HG03025 (cell line): ENCODE data around the gene LDLRAD2.
"Not testable (repeated sequence)": the region's sequence is repeated elsewhere in the genome, so short reads cannot be mapped to it uniquely, and the experiment has no call there.

Experiments
- ATAC-seq: cut with Tn5 transposase; IDR thresholded peaks from one replicate; pipeline ENCODE4 v1.9.1; 2021; ENCODE audit warnings: mild to moderate bottlenecking, moderate library complexity; ENCODE audit not compliant: unreplicated experiment, low FRiP score

The LDLRAD2 gene

DNA sequence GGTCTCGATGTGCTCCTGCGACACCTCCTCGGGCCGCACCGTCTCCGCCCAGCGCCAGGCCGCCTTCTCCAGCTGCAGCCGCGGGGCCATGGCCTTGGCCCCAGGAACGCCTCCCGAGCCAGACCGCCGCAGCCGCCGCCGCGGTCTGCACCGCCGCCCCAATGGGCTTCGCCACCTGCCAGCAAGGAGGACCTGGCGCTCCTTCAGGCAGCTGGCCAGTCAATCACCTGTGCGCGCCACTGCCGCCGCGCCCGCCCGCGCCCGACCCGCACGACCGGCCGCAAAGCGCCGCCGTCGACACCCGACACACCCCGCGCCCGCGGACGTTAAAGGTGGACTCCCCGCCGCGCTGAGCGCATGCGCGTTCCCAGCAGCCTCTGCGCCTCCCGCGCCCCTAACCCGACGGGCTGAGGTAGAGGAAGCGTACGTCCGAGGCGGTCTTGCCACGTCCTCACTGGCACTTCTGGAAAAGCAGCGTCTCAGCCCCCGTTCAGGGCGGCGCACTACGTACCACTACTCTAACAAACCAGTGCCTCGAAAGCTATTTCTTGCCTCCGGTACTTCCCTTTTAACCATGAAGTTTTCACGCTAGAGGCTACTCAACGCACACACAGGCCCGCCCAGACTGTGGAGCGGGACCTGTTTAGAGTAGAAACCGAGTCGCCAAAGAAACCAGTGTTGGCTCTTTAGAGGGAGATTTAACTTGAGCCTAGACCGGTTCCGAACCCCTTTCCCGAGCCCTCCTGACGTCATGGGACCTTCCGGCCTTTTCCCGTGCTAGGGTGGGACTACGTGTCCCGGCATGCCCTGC is 29.0 kb upstream of the LDLRAD2 start, which contains the start of gene USP48:
TSS of gene USP48 (minus strand) at position 282 of the 811 bp plus-strand sequence. CDS start at position 90, 192 bp downstream.
- peak; percentile 71 for ATAC-seq

GRCh38 chr1:21783679-21784603 is 28.1 kb upstream of the LDLRAD2 start:
- no peak for ATAC-seq

- ATAC-seq, result not testable (repeated sequence)
These were observed 26.3 kb upstream of the LDLRAD2 start for GRCh38 chr1:21785764-21786163.

- ATAC-seq, result no peak
These were observed 25.4 kb upstream of the LDLRAD2 start for GRCh38 chr1:21786640-21787039.

DNA sequence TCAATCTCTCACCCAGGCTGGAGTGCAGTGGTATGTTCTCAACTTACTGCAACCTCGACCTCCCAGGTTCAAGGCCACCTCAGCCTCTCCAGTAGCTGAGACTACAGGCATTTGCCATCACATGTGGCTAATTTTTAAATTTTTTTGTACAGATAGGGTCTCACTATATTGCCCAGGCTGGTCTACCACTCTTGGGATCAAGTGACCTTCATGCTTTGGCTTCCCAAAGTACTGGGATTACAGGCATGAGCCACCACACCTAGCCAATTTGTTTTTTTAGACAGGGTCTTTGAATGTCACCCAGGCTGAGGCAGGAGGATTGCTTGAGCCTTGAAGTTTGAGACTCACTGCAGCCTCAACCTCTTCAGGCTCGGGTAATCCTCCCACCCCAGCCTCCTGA is 19.0 kb upstream of the LDLRAD2 start:
- no peak for ATAC-seq

- ATAC-seq, result no peak
These were observed 17.4 kb upstream of the LDLRAD2 start for GRCh38 chr1:21794656-21795055.

- no peak for ATAC-seq
These were observed 17.0 kb upstream of the LDLRAD2 start for GRCh38 chr1:21795075-21795474.

GRCh38 chr1:21799730-21800129 is 12.3 kb upstream of the LDLRAD2 start:
- no peak for ATAC-seq

DNA sequence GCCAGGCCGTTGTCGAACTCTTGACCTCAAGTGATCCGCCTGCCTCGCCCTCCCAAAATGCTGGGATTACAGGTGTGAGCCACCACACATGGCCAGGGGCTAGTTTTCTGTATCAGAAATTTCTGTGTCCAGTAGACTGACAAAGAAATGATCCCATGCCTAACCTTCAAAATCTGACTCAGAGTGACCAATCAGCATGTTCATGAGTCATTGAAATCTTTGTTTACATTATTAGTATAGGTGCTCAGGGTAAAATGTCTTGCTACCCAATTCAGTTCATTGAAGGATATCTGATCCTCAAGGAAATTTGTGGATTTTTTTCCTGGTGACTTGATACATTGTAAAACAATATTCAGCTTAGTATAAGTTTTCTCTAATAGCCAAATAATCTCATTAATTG is 11.0 kb upstream of the LDLRAD2 start:
- ATAC-seq, result no peak

DNA sequence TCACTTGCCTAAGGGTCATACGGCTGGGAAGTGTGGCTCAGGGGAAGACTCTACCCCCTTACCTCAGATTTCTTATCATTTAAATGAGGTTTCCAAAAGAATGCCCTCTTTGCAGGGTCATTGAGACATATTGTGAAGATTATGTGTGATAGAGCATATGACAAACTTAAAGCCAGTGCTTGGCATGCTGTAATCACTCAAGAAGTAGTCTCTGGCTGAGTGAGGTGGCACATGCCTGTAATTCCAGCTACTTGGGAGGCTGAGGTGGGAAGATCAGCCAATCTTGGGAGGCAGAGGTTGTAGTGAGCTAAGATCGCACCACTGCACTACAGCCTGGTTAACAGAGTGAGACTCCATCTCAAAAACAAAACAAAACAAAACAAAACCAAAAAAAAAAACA is 7.5 kb upstream of the LDLRAD2 start:
- ATAC-seq, result no peak

GRCh38 chr1:21813542-21813941 is 1.5 kb downstream of the LDLRAD2 start:
- ATAC-seq, result no peak

GRCh38 chr1:21814241-21814918 is 2.3 kb downstream of the LDLRAD2 start:
- no peak for ATAC-seq

DNA sequence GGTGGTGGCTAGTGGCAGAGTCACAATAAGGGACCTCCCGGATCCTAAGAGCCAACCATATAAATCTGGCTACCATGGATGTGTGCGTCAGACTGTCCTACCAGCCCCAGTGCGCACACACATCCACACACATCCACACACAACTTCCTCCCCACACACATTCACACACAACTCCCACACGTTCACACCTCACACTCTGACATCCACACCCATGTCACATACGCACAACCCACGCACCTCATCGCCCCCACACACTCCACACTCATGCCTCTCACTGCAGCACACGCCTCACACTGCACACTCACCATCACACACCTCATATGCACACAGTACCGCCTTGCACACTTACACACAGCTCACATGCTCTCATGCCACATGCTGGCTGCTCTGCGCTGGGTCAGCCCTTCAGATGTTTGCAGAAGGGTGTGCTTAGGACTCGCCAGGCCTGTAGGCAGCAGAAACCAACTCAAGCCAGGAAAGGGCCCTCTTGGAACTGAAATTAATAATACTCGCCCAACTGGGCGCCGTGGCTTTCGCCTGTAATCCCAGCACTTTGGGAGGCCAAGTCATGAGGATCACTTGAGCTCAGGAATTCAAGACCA is 3.0 kb downstream of the LDLRAD2 start:
- no peak for ATAC-seq

DNA sequence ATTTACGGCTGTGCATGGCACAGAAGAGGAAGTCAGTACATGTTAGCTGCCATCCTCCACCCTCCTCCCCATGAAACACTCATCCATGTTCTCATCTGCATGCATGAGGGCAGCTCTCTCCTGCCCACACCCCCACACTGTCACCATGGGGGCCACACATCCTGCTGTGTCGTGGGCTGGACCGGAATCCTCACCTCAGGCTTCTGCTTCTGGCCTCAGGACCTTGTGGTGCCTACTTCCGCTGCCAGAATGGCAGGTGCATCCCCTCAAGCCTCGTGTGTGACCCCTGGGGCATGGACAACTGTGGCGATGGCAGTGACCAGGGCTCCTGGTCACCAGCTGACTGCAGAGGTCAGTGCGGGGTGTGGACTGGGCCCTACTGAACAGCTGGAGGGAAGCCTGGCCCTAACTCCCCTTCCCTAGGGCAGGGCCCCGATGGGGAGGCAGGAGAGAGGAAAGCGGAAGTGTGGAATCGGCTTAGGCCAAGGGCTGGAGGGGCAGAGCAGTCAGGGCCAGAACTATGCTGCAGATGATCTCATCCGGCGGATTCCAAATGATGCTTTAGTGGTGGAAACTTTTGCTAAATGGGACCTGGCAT is 3.8 kb downstream of the LDLRAD2 start:
- no peak for ATAC-seq

DNA sequence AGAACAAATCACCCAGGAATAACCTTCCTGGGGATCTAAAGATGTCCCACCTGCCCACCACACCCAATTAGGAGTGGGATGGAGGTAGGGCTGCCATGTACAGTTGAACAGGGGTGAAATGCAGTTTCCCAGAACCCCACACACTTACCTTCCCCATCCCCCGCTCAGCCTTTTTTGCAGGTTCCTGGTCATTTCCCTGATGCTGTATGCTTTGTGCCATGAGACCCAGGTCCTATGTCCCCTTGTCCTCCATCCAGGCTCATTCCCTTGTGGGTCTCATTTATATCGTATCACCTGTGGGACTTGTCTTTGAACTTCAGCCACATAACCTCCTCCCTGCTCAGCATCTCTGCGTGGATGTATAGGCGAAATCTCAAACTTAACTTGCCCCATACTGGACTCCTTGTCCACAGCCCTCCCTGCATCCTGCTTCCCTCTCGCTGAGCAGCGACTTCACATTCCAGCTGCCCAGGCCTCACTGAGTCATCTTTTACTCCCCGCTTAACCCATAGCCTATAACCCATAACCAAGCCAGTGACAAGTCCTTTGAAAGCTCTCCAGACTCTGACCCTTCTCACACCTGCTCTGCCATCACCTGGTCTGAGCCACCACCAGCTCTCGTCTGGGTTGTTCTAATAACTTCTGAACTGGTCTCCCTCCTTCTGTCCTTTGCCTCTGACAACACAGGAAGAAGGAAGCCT is 4.7 kb downstream of the LDLRAD2 start:
- ATAC-seq, result no peak

- no peak for ATAC-seq
These were observed 6.6 kb downstream of the LDLRAD2 start for GRCh38 chr1:21818656-21819055.

DNA sequence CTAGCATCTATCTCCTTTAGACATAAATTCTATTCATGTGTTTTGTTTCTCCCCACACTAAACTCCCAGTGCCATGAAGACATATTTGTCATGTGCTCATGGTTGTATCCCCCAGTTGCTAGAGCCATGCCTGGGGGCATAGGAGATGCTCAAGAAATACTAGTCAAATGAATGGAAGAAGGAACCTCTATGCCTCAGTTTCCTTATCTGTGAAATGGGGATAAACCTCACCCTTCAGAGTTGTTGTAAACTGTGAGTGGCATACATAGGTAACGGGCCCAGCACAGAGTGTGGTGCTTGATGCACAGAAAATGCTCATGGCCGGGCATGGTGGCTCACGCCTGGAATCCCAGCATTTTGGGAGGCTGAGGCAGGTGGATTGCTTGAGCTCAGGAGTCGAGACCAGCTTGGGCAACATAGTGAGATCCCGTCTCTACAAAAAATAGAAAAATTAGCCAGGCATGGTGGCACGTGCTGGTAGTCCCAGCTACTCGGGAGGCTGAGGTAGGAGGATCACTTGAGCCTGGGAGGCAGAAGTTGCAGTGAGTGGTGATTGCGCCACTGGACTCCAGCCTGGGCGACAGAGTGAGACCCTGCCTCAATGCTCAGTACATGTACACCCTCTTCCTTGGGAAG is 8.7 kb downstream of the LDLRAD2 start:
- ATAC-seq, result no peak

DNA sequence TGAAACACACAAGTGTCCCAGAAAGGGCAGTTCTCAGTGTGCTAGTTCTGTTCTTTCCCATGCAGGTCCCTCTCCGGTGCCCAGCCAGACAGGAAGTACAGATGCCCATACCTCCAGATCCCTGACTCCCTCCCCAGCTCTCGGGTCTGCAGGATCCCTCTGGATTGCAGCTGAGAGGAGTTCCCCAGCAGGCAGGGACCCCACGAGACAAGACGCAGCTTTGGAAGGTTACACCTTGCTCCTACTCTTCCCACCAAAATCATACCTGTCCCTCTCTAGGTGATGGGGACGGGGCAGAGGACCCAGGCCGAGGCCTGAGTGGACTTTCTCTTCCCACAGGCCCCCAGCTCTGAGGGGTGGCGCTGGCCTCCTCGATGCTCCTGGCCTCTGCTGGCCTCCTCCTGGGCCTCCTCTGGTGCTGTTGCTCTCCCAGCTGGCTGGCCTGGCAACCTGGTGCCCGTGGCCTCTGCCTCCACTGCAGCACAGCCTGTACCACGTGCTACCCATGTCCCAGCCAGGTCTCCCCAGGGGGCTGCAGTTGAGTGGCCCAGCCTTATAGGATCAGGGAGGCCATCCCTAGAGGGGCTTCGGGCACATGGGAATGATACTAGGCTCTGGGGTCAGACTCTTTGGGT is 9.4 kb downstream of the LDLRAD2 start:
- ATAC-seq, result no peak

- ATAC-seq, result no peak
These were observed 10.3 kb downstream of the LDLRAD2 start for GRCh38 chr1:21822349-21822748.
